DND-41 (cell line): Measurements from ENCODE around the gene ATP8A2.

Experiments
- ATAC-seq: fragments of 200-7000 bp; cut with Tn5 transposase; 3 replicates; pipeline ENCODE4 v1.9.1; 2021; ENCODE audit warnings: low read depth; ENCODE audit not compliant: insufficient read depth
- DNase-seq: peaks from one replicate; pipeline ENCODE4 v3.0.0-alpha.2; 2020
- H2AFZ ChIP-seq: 2 replicates; pipeline ENCODE4 v1.6.0; 2012; ENCODE audit warnings: low read depth, low read length
- H3K27ac ChIP-seq: 2 replicates; pipeline ENCODE4 v1.5.1; 2012; ENCODE audit warnings: low read length, inconsistent platforms
- H3K27me3 ChIP-seq: fragments of 200-600 bp; sonication (generic); 2 replicates; pipeline ENCODE4 v1.6.0; 2012; ENCODE audit warnings: low read length, mild to moderate bottlenecking, inconsistent platforms; ENCODE audit not compliant: insufficient read depth, poor library complexity
- H3K36me3 ChIP-seq: 2 replicates; pipeline ENCODE4 v1.5.1; 2012; ENCODE audit warnings: low read length, inconsistent platforms; ENCODE audit not compliant: insufficient read depth
- H3K4me1 ChIP-seq: 2 replicates; pipeline ENCODE4 v1.5.1; 2012; ENCODE audit warnings: mild to moderate bottlenecking, low read length; ENCODE audit not compliant: insufficient read depth
- H3K4me2 ChIP-seq: 2 replicates; pipeline ENCODE4 v1.6.0; 2012; ENCODE audit warnings: mild to moderate bottlenecking, moderate library complexity, low read length, inconsistent platforms; ENCODE audit not compliant: insufficient read depth
- H3K4me3 ChIP-seq, 2 experiments: fragments of 200-600 bp in 1 of 2; shearing (Covaris generic) in 1 of 2; 2 replicates each; pipeline ENCODE4 v1.5.1; 2012 to 2016; ENCODE audit warnings: inconsistent platforms in 2 of 2, low read length in 2 of 2, mild to moderate bottlenecking in 2 of 2, low read depth in 1 of 2, moderate library complexity in 1 of 2
- H3K79me2 ChIP-seq: 2 replicates; pipeline ENCODE4 v1.6.0; 2012; ENCODE audit warnings: low read length, inconsistent platforms; ENCODE audit not compliant: insufficient read depth
- H3K9ac ChIP-seq: 2 replicates; pipeline ENCODE4 v1.6.0; 2012; ENCODE audit warnings: low read depth, mild to moderate bottlenecking, inconsistent platforms, low read length, moderate library complexity
- H3K9me3 ChIP-seq: 2 replicates; pipeline ENCODE4 v1.5.1; 2012; ENCODE audit warnings: low read length, moderate library complexity, mild to moderate bottlenecking, inconsistent platforms; ENCODE audit not compliant: insufficient read depth, severe bottlenecking
- H4K20me1 ChIP-seq: 2 replicates; pipeline ENCODE4 v1.6.0; 2012; ENCODE audit warnings: low read length; ENCODE audit not compliant: insufficient read depth
- EZH2 ChIP-seq: IDR thresholded peaks from 3 replicates; pipeline ENCODE4 v1.6.1; 2012; ENCODE audit warnings: borderline replicate concordance, low read depth, mild to moderate bottlenecking, moderate library complexity, low read length, inconsistent platforms; ENCODE audit not compliant: severe bottlenecking
- TF ChIP-seq, protein P1 (sequence below): IDR thresholded peaks from 2 replicates; pipeline ENCODE4 v1.5.1; 2012; ENCODE audit warnings: borderline replicate concordance, low read length, moderate library complexity, mild to moderate bottlenecking; ENCODE audit not compliant: poor library complexity, severe bottlenecking; ENCODE audit errors: extremely low read depth

Gene ATP8A2

DNA sequence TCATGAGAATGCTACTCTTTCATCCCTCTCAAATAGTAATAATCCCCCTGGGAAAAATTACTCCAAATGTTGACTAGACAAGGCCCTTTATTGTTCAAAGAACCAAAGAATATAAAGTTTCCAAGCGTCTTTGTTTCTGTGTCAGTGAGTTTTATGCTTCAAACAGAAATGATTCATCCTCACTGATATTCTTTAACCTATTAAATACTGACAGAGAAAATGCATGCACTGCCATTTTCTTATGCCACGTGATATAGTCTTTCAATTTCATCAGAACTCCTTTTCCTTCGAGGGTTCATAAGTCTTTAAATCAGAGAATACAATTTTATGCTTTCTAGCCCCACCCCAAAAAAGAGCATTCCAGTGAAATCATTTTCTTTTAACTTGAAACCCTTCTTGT lies 468.5 kb downstream of the ATP8A2 start:
- Histone ChIP-seq H3K27ac (no peak overlapping the region), H3K4me1 (0 out of 2 replicates have a peak, but pooled peaks cover 7% of the 10 kb centered on the region)
- ATAC-seq: no peak

DNA sequence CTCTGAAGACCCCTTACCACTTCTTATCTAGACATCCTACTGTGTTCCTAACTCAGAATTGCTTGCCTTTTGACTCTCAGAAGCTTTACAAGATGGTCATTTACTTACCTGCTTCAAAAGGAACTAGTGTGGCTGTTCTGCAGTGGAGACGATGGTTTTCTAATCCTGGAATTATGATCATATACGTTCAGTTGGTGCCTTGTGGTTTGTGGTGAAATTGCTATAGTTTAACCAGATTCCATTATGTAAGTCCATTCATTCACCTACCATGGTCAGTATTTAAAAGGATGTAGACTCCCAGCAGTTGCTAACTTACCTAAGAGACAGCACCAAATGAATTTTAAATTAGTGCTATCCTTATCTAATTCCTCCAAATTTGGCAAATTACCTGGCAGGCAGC lies 469.2 kb downstream of the ATP8A2 start:
- H3K4me3 ChIP-seq: no peak overlapping the region
- H3K36me3 ChIP-seq: no peaks in the 10 kb centered on the region
- no peaks in the 10 kb centered on the region for H4K20me1 ChIP-seq
- no peak overlapping the region for H3K9ac ChIP-seq
- no peaks in the 10 kb centered on the region for H3K9me3 ChIP-seq
- no peak for DNase-seq
- H3K4me2 ChIP-seq: no peak overlapping the region
- TF ChIP-seq, protein P1, sequence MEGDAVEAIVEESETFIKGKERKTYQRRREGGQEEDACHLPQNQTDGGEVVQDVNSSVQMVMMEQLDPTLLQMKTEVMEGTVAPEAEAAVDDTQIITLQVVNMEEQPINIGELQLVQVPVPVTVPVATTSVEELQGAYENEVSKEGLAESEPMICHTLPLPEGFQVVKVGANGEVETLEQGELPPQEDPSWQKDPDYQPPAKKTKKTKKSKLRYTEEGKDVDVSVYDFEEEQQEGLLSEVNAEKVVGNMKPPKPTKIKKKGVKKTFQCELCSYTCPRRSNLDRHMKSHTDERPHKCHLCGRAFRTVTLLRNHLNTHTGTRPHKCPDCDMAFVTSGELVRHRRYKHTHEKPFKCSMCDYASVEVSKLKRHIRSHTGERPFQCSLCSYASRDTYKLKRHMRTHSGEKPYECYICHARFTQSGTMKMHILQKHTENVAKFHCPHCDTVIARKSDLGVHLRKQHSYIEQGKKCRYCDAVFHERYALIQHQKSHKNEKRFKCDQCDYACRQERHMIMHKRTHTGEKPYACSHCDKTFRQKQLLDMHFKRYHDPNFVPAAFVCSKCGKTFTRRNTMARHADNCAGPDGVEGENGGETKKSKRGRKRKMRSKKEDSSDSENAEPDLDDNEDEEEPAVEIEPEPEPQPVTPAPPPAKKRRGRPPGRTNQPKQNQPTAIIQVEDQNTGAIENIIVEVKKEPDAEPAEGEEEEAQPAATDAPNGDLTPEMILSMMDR: no peak
- no peak for TF ChIP-seq EZH2
- H3K79me2 ChIP-seq: no peaks in the 10 kb centered on the region
- H3K4me1 ChIP-seq: peaks cover 10% of the 10 kb centered on the region
- no peak for ATAC-seq
- no peak overlapping the region for H3K27ac ChIP-seq
- no peak overlapping the region for H2AFZ ChIP-seq
- H3K27me3 ChIP-seq: no peaks in the 10 kb centered on the region

More for the DNA sequence above, 468.5 kb downstream of the ATP8A2 start:
- no peaks in the 10 kb centered on the region for H3K27me3 ChIP-seq
- no peaks in the 10 kb centered on the region for H3K36me3 ChIP-seq
- no peak overlapping the region for H2AFZ ChIP-seq
- no peak overlapping the region for H3K9ac ChIP-seq
- no peaks in the 10 kb centered on the region for H3K79me2 ChIP-seq
- no peaks in the 10 kb centered on the region for H3K9me3 ChIP-seq
- no peak overlapping the region for H3K4me2 ChIP-seq
- DNase-seq: no peak
- no peak overlapping the region for H3K4me3 ChIP-seq
- TF ChIP-seq, protein P1: no peak
- no peak for TF ChIP-seq EZH2
- no peaks in the 10 kb centered on the region for H4K20me1 ChIP-seq

DNA sequence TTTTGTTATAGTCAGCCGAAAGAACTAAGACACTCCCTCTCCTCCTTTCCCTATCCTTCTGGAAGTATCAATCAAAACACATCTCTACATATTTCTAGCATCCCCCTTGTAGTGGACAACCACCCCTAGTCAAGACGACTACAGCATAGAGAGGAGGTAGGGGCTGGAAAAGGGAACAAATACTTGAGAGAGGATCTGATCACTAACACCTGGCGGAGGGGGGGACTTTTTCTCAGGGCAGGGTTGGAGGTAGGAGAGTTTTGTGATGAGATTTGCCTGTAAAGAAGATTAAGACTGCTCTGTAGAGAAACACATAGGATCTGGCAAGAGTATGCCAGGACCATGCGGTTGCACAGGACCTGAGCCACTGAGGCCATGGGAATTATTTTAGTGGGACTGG lies 471.9 kb downstream of the ATP8A2 start:
- no peaks in the 10 kb centered on the region for H3K79me2 ChIP-seq
- H3K4me3 ChIP-seq: no peak overlapping the region
- no peak for DNase-seq
- no peaks in the 10 kb centered on the region for H4K20me1 ChIP-seq
- no peaks in the 10 kb centered on the region for H3K9me3 ChIP-seq
- no peak overlapping the region for H3K27ac ChIP-seq
- peaks cover 37% of the 10 kb centered on the region for H3K4me1 ChIP-seq
- TF ChIP-seq EZH2: no peak
- TF ChIP-seq, protein P1: no peak
- H3K9ac ChIP-seq: no peak overlapping the region
- ATAC-seq: no peak
- H3K36me3 ChIP-seq: no peaks in the 10 kb centered on the region
- H3K4me2 ChIP-seq: no peak overlapping the region
- no peaks in the 10 kb centered on the region for H3K27me3 ChIP-seq
- no peak overlapping the region for H2AFZ ChIP-seq

DNA sequence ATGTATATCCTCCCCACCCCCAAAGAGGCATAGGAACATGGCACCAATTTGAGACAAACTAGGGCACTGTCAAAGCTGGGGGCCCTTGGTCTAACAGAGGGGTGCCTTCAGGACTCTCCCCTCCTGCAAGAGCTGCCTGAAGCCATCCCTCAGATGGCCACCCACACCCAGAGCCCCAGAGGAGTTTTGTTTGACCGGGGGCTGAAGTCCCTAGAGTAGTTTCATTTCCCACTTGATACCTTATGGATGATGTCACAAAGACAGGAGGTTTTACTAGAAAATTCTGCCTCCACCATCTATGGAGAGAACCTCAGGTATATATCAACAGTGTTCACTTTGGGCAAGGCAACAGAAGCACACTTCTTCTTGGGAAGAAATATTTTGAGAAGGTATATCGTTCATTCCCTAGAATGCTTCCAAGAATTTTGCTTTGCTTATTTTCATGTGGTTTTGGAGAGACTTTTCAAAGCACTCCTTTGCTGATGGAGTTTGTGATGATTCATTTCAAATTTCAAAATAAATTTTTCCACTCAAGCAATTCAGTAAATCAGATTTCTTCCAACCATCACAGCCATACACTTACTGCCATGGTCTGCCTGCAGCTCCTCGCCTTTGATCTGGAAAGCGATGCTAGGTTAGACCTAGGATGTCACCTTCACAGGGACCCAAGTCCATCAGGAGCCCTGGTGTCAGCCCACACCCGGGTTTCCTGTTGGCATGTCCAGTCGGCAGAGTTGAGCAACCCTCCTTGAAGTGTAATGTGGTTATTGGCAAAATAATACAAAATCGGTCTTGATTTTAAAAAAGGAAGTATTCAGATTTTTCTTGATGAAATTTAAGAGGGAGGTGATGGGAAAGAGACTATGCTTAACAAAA lies 473.0 kb downstream of the ATP8A2 start:
- peaks cover 49% of the 10 kb centered on the region for H3K4me1 ChIP-seq
- H2AFZ ChIP-seq: no peak overlapping the region
- H3K79me2 ChIP-seq: no peaks in the 10 kb centered on the region
- no peak overlapping the region for H3K4me3 ChIP-seq
- H3K9me3 ChIP-seq: no peaks in the 10 kb centered on the region
- no peaks in the 10 kb centered on the region for H3K36me3 ChIP-seq
- no peaks in the 10 kb centered on the region for H3K27me3 ChIP-seq
- no peaks in the 10 kb centered on the region for H4K20me1 ChIP-seq
- TF ChIP-seq, protein P1: no peak
- TF ChIP-seq EZH2: no peak
- ATAC-seq: no peak
- no peak for DNase-seq
- no peak overlapping the region for H3K4me2 ChIP-seq
- H3K9ac ChIP-seq: no peak overlapping the region
- no peak overlapping the region; the same call in 1 of the 2 replicates for H3K27ac ChIP-seq
